Glutamatergic neuron (in vitro differentiated cells): ENCODE results near the gene PODXL2. TPM values are rescaled to one million over a fixed set of nuclear protein-coding genes. Genes with fewer than 3 reads are reported as not detected.

Source experiments
- DNase-seq: peaks from one replicate; pipeline ENCODE4 v3.0.0; 2022
- H3K27ac Mint-ChIP-seq: one replicate; pipeline ENCODE4 v1.8.0; 2020; ENCODE audit warnings: mild to moderate bottlenecking, mixed read lengths, inconsistent platforms; ENCODE audit not compliant: unreplicated experiment
- H3K27me3 Mint-ChIP-seq: one replicate; pipeline ENCODE4 v1.8.0; 2020; ENCODE audit warnings: mild to moderate bottlenecking, moderate library complexity, mixed read lengths, inconsistent platforms; ENCODE audit not compliant: unreplicated experiment
- H3K36me3 Mint-ChIP-seq: one replicate; pipeline ENCODE4 v1.8.0; 2020; ENCODE audit warnings: mild to moderate bottlenecking, mixed read lengths, inconsistent platforms; ENCODE audit not compliant: unreplicated experiment
- H3K4me1 Mint-ChIP-seq: one replicate; pipeline ENCODE4 v1.8.0; 2020; ENCODE audit warnings: mild to moderate bottlenecking, low read depth, mixed read lengths, inconsistent platforms; ENCODE audit not compliant: unreplicated experiment
- H3K4me3 Mint-ChIP-seq: one replicate; pipeline ENCODE4 v1.8.0; 2020; ENCODE audit warnings: mild to moderate bottlenecking, mixed read lengths, inconsistent platforms; ENCODE audit not compliant: unreplicated experiment
- H3K9me3 Mint-ChIP-seq: one replicate; pipeline ENCODE4 v1.8.0; 2020; ENCODE audit warnings: mild to moderate bottlenecking, moderate library complexity, mixed read lengths, inconsistent platforms; ENCODE audit not compliant: unreplicated experiment
- total RNA-seq: library from RNA; stranded (reverse); fragmentation: NEBNext Ultra II Directional; extraction: Animal tissue kit (Norgen Biotek cat#: 25700); gene quantifications from one replicate; pipeline ENCODE4 v1.2.1, GENCODE V29; 2021; ENCODE audit not compliant: unreplicated experiment
- TF ChIP-seq, protein P1 (sequence below): fragments of 200-600 bp; sonication (generic); IDR thresholded peaks from one replicate; pipeline ENCODE4 v1.5.0; 2021; ENCODE audit not compliant: partially characterized antibody, unreplicated experiment

Gene PODXL2
- total RNA-seq, 1 donor from 2014 or later = 139 TPM

DNA sequence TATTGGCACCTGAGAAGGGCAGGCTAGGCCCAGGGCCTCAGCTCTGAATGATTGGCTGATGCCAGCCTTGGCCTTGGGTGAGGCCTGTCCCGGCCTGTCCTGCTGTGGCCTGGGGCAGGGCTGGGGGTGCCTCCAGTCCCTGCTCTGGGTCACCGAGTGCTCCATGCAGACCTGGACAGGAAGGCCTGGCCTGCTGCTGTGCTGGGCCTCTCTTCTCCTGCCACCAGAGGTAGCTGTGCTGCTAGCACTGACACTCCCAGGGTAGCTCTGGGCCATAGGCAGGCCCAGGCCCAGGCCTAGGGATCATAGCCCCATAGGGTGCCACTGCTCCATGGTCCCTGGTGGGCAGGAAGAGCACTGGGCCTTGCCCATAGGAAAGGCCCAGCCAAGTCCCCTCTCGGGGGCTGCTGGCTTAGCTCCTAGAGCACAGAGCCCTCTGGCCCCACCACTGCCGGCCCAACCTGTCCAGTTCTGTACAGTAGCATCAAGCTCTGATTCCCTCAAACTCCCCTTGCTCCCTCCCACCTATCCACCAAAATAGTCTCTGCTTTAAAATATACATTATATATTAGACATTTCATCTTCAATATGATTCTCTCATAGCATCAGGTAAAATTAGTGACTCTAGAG, 62.0 kb downstream of the PODXL2 start:
- TF ChIP-seq, protein P1, sequence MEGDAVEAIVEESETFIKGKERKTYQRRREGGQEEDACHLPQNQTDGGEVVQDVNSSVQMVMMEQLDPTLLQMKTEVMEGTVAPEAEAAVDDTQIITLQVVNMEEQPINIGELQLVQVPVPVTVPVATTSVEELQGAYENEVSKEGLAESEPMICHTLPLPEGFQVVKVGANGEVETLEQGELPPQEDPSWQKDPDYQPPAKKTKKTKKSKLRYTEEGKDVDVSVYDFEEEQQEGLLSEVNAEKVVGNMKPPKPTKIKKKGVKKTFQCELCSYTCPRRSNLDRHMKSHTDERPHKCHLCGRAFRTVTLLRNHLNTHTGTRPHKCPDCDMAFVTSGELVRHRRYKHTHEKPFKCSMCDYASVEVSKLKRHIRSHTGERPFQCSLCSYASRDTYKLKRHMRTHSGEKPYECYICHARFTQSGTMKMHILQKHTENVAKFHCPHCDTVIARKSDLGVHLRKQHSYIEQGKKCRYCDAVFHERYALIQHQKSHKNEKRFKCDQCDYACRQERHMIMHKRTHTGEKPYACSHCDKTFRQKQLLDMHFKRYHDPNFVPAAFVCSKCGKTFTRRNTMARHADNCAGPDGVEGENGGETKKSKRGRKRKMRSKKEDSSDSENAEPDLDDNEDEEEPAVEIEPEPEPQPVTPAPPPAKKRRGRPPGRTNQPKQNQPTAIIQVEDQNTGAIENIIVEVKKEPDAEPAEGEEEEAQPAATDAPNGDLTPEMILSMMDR = peak; percentile 61
- H3K9me3 Mint-ChIP-seq = peaks cover 2% of the 10 kb centered on the region
- peak; percentile 68 for DNase-seq
- peaks cover 6% of the 10 kb centered on the region for H3K27me3 Mint-ChIP-seq
- H3K27ac Mint-ChIP-seq = no peak overlapping the region
- H3K4me1 Mint-ChIP-seq = peaks cover 13% of the 10 kb centered on the region
- H3K4me3 Mint-ChIP-seq = no peak overlapping the region
- H3K36me3 Mint-ChIP-seq = no peaks in the 10 kb centered on the region

DNA sequence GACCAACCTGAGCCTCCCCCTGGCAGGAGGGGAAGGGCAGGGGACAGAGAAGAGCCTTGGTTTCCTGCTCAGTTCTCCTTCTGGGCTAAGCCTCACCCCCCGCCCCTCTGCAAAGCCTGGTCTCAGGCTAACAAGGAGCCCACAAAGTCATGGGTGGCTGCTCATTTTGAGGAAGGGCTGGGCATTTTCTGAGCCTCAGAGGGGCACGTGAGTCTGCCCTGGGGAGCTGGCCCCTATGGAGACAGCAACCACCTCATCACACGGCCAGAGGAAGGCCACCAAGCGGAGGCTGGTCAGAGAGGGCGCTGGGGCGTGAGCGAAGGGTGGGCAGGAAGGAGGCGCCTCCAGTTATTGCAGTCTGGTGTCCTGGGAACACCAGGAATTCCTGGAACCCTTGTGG, 62.5 kb downstream of the PODXL2 start:
- TF ChIP-seq, protein P1 = no peak
- no peaks in the 10 kb centered on the region for H3K36me3 Mint-ChIP-seq
- H3K27ac Mint-ChIP-seq = no peak overlapping the region
- H3K4me1 Mint-ChIP-seq = peaks cover 14% of the 10 kb centered on the region
- peaks cover 2% of the 10 kb centered on the region for H3K9me3 Mint-ChIP-seq
- H3K4me3 Mint-ChIP-seq = no peak overlapping the region
- H3K27me3 Mint-ChIP-seq = peaks cover 6% of the 10 kb centered on the region
- peak; percentile 11 for DNase-seq

DNA sequence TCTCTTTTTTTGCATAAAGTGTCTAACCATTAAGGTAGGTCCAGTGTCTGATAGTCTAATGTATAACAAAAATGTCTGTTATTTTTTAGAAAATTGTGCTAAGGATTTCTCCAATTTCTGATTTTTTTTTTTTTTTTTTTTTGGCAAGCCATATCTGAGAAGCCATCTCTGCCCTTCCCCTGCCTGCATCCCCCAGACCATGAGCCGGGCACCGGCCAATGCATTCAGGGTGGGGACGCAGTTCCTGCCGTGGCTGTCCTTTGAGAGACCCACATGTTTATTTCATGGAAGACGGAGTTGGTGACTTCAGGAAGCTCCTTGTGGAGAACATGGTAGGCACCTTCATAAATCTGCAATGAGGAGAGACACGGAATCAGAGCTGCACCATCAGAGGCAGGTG, 63.0 kb downstream of the PODXL2 start:
- no peak overlapping the region for H3K4me3 Mint-ChIP-seq
- peaks cover 17% of the 10 kb centered on the region for H3K4me1 Mint-ChIP-seq
- TF ChIP-seq, protein P1 = no peak

DNA sequence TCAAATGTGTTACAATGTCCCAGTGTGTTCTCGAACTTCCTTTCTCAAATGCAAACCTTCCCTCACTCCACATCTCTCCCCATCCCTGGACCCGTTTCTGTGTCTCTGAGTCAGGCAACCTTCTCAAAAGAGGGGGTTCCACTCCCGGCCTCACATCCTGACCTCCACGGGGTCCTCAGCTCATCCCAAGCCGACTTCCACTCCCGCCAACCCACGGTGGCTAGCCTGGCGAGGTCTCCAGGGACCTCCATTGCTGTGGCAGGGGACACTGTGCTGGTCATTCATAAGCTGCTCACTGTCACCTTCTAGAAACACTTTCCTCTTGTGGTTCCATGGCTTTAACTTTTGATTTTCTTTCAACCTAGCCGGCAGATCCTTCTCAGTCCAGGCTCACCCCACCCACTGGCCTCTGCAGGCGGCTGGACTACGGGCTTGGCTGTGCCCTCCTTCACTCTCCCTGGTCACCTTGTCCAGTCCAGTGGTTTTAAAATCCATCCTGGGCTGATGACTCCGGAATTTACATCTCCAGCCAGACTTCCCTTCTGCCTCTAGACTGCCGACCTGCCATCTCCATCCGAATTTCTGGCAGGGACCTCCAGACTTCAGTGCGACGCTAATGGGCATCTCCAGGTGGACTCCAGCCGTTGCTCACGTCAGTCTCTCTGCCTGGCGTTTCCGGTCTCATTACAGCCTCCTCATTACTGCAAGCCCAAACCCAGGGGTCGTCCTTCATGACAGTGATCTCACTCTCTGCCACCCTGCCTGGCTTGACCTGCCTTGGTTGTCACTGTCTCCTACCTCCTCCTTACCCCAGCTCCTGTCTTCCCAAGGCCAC, 63.7 kb downstream of the PODXL2 start:
- TF ChIP-seq, protein P1 = no peak
- no peak overlapping the region for H3K4me3 Mint-ChIP-seq
- H3K4me1 Mint-ChIP-seq = peaks cover 21% of the 10 kb centered on the region
- H3K27me3 Mint-ChIP-seq = peaks cover 6% of the 10 kb centered on the region
- DNase-seq = peak; percentile 12
- H3K36me3 Mint-ChIP-seq = no peaks in the 10 kb centered on the region
- H3K27ac Mint-ChIP-seq = peak overlapping the region; percentile 72
- peaks cover 4% of the 10 kb centered on the region for H3K9me3 Mint-ChIP-seq

More for the DNA sequence above, 63.0 kb downstream of the PODXL2 start:
- peaks cover 6% of the 10 kb centered on the region for H3K27me3 Mint-ChIP-seq
- DNase-seq = peak; percentile 5
- no peaks in the 10 kb centered on the region for H3K36me3 Mint-ChIP-seq
- H3K27ac Mint-ChIP-seq = no peak overlapping the region
- peaks cover 4% of the 10 kb centered on the region for H3K9me3 Mint-ChIP-seq
